Spleen (tissue), 7 donors: ENCODE data around the gene ECPAS.

ENCODE experiments used
- CTCF ChIP-seq, 11 experiments: fragments of 200-600 bp in 7 of 11; fragments of 450-650 bp in 4 of 11; sonication (generic) in 4 of 11; IDR thresholded peaks in 8 of 11; conservative IDR thresholded peaks in 3 of 11; 1 replicate in 7 of 11; 2 replicates in 4 of 11; pipeline versions ENCODE4 v1.4.0 to v1.8.0; 2016 to 2021; ENCODE audit warnings: antibody characterized with exemption in 11 of 11, inconsistent platforms in 4 of 11, mild to moderate bottlenecking in 1 of 11
- POLR2AphosphoS5 ChIP-seq, 3 donors: sonication (generic); formaldehyde crosslinking; IDR thresholded peaks; one replicate each; pipeline ENCODE4 v1.5.1; 2017; ENCODE audit warnings: antibody characterized with exemption in 3 of 3
- donor health status: DM: no; HTN: no; CAD: no; lungs with moderate emphysema.
- donor health status: DM: no; HTN: no; CAD: no.
- donor health status: DM: no; HTN: no; CAD: no.

- no peak for TF ChIP-seq CTCF (IDR thresholded peaks at IDR 0.05 in 8 of 11, conservative IDR thresholded peaks at IDR 0.05 in 3 of 11)
- TF ChIP-seq POLR2AphosphoS5 (IDR thresholded peaks at IDR 0.05): no peak
Measured at GRCh38 chr9:111360881-111361280, 123.3 kb downstream of the ECPAS start.
